Panc1 (cell line): Measurements from ENCODE around the gene FBLN7.

Experiments
- SIN3A ChIP-seq: IDR thresholded peaks from 2 replicates; pipeline ENCODE4 v1.6.1; 2012; ENCODE audit warnings: low read depth, mild to moderate bottlenecking, low read length, moderate library complexity, borderline replicate concordance; ENCODE audit not compliant: insufficient read depth
- TF ChIP-seq, protein P1 (sequence below): fragments of 450-650 bp; IDR thresholded peaks from 2 replicates; pipeline ENCODE4 v1.5.1; 2017; ENCODE audit warnings: mild to moderate bottlenecking

DNA sequence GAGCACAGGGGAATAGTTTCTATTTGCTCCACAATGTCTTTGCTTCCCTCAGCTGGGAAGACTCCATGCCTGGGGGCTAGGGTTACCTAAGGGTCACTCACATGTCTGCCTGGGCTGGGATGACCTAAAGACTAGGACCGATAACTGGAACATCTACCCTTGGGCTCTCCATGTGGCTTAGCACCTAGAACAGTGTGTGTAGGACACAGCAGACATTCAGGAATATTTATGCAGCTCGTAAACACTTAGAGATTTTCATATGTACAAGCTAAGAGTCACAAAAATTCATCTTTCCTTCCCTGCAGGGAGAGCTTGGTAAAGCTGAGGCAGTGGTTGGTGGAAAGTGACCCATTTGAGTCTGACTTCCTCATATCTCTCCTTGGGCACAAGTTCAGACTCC is 55.8 kb downstream of the FBLN7 start:
- TF ChIP-seq, protein P1, sequence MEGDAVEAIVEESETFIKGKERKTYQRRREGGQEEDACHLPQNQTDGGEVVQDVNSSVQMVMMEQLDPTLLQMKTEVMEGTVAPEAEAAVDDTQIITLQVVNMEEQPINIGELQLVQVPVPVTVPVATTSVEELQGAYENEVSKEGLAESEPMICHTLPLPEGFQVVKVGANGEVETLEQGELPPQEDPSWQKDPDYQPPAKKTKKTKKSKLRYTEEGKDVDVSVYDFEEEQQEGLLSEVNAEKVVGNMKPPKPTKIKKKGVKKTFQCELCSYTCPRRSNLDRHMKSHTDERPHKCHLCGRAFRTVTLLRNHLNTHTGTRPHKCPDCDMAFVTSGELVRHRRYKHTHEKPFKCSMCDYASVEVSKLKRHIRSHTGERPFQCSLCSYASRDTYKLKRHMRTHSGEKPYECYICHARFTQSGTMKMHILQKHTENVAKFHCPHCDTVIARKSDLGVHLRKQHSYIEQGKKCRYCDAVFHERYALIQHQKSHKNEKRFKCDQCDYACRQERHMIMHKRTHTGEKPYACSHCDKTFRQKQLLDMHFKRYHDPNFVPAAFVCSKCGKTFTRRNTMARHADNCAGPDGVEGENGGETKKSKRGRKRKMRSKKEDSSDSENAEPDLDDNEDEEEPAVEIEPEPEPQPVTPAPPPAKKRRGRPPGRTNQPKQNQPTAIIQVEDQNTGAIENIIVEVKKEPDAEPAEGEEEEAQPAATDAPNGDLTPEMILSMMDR: no peak
- TF ChIP-seq SIN3A: no peak
